Neural cell (in vitro differentiated cells): ENCODE measurements around the gene BHMT2. TPM values are rescaled to one million over a fixed set of nuclear protein-coding genes. Genes with fewer than 3 reads are reported as not detected.

Experiments
- H2AFZ ChIP-seq: fragments of 200-600, 300-800 bp; sonication (generic), shearing (Covaris generic); 2 replicates; pipeline ENCODE4 v1.6.0; 2014; ENCODE audit warnings: low read depth, mild to moderate bottlenecking, antibody characterized with exemption, low read length, moderate library complexity
- H3F3A ChIP-seq: fragments of 200-600 bp; shearing (Covaris generic); 2 replicates; pipeline ENCODE4 v1.6.1; 2016; ENCODE audit warnings: mild to moderate bottlenecking, moderate library complexity, mixed read lengths, antibody characterized with exemption, low read length; ENCODE audit not compliant: insufficient read depth, poor library complexity, severe bottlenecking
- H3K27ac ChIP-seq: fragments of 200-600, 300-800 bp; sonication (generic), shearing (Covaris generic); 2 replicates; pipeline ENCODE4 v1.5.1; 2014; ENCODE audit warnings: mild to moderate bottlenecking, low read length, moderate library complexity
- H3K27me3 ChIP-seq: fragments of 300-800, 200-600 bp; sonication (generic), shearing (Covaris generic); 2 replicates; pipeline ENCODE4 v1.6.0; 2014; ENCODE audit warnings: mild to moderate bottlenecking, low read depth, low read length, moderate library complexity; ENCODE audit not compliant: insufficient read depth
- H3K36me3 ChIP-seq: fragments of 300-800, 200-600 bp; sonication (generic), shearing (Covaris generic); 2 replicates; pipeline ENCODE4 v1.5.1; 2014; ENCODE audit warnings: mild to moderate bottlenecking, antibody characterized with exemption, low read length, moderate library complexity; ENCODE audit not compliant: insufficient read depth
- H3K4me2 ChIP-seq: fragments of 300-800, 200-600 bp; sonication (generic), shearing (Covaris generic); 2 replicates; pipeline ENCODE4 v1.6.0; 2014; ENCODE audit warnings: mild to moderate bottlenecking, low read length
- H3K4me3 ChIP-seq: fragments of 300-800, 200-600 bp; sonication (generic), shearing (Covaris generic); 2 replicates; pipeline ENCODE4 v1.5.1; 2014; ENCODE audit warnings: mild to moderate bottlenecking, low read length, moderate library complexity
- H3K79me2 ChIP-seq: fragments of 200-600 bp; shearing (Covaris generic); replicated peaks from 2 replicates; pipeline ENCODE4 v1.6.0; 2014; ENCODE audit warnings: mild to moderate bottlenecking, low read length, moderate library complexity; ENCODE audit not compliant: insufficient read depth
- H3K9ac ChIP-seq: fragments of 300-800, 200-600 bp; sonication (generic), shearing (Covaris generic); 2 replicates; pipeline ENCODE4 v1.6.1; 2016; ENCODE audit warnings: mild to moderate bottlenecking, low read length, mixed read lengths
- H3K9me2 ChIP-seq: fragments of 200-600 bp; shearing (Covaris generic); 2 replicates; pipeline ENCODE4 v1.6.1; 2016; ENCODE audit warnings: mild to moderate bottlenecking, low read length, mixed read lengths; ENCODE audit not compliant: insufficient read depth
- H3K9me3 ChIP-seq: fragments of 200-600, 300-800 bp; sonication (generic), shearing (Covaris generic); 2 replicates; pipeline ENCODE4 v1.6.1; 2016; ENCODE audit warnings: mild to moderate bottlenecking, mixed run types, low read length, moderate library complexity, mixed read lengths
- H4K20me1 ChIP-seq: fragments of 200-600 bp; shearing (Covaris generic); 2 replicates; pipeline ENCODE4 v1.6.1; 2016; ENCODE audit warnings: mild to moderate bottlenecking, mixed run types; ENCODE audit not compliant: insufficient read depth
- EZH2 ChIP-seq: fragments of 200-600, 300-800 bp; shearing (Covaris generic), sonication (generic); IDR thresholded peaks from 2 replicates; pipeline ENCODE4 v1.6.1; 2014; ENCODE audit warnings: antibody characterized with exemption, low read length, borderline replicate concordance, mild to moderate bottlenecking; ENCODE audit not compliant: insufficient read depth, poor library complexity, severe bottlenecking
- MXI1 ChIP-seq: fragments of 450-650 bp; conservative IDR thresholded peaks from 2 replicates; pipeline ENCODE4 v1.6.1; 2014; ENCODE audit warnings: antibody characterized with exemption, mild to moderate bottlenecking; ENCODE audit not compliant: poor library complexity, severe bottlenecking
- POLR2AphosphoS5 ChIP-seq: IDR thresholded peaks from 2 replicates; pipeline ENCODE4 v1.6.1; 2012
- RAD21 ChIP-seq: fragments of 450-650 bp; conservative IDR thresholded peaks from 2 replicates; pipeline ENCODE4 v1.6.1; 2014; ENCODE audit warnings: antibody characterized with exemption, mild to moderate bottlenecking, moderate library complexity
- REST ChIP-seq: IDR thresholded peaks from 2 replicates; pipeline ENCODE4 v1.6.1; 2012; ENCODE audit warnings: borderline replicate concordance
- SMC3 ChIP-seq: fragments of 450-650 bp; conservative IDR thresholded peaks from 2 replicates; pipeline ENCODE4 v1.6.1; 2014; ENCODE audit warnings: antibody characterized with exemption, mild to moderate bottlenecking, moderate library complexity; ENCODE audit not compliant: poor library complexity
- TAF1 ChIP-seq: IDR thresholded peaks from 2 replicates; pipeline ENCODE4 v1.6.1; 2012; ENCODE audit warnings: low read depth
- polyA plus RNA-seq: library from polyadenylated mRNA; depleted of rRNA; stranded (reverse); fragments of >200 nt; gene quantifications from 2 replicates; pipeline ENCODE4 v1.2.3, GENCODE V29; 2014
- TF ChIP-seq, protein P1 (sequence below): fragments of 450-650 bp; IDR thresholded peaks from 2 replicates; pipeline ENCODE4 v1.5.1; 2014; ENCODE audit warnings: antibody characterized with exemption, mild to moderate bottlenecking, moderate library complexity; ENCODE audit not compliant: poor library complexity, severe bottlenecking

Gene BHMT2
- polyA plus RNA-seq, 1 donor from 2014 or later, result not detected

DNA sequence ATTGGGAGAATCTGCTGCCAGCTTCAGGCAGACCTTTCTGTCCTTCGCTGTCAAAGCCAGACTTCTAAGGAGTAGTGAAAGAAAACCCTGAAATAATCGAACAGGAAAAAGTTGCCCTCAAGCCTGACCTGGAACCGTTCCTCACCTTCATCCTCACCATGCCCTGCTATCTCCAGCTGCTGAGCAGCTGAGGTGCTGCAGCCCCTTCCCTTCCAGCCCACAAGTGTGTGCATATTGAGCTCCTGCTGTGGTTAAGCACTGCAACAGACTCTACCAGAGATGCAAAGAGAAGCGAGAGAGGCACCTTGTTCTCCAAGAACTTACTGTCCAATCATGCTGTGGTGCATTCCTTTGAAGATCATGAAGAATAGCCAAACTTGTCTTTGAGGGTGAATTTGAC, 18.9 kb downstream of the BHMT2 start:
- Histone ChIP-seq H3K4me3 (no peak overlapping the region), H3F3A (no peaks in the 10 kb centered on the region), H3K4me2 (no peak overlapping the region), H3K79me2 (no peaks in the 10 kb centered on the region), H2AFZ (no peak overlapping the region), H3K27ac (no peak overlapping the region), H3K9me2 (no peaks in the 10 kb centered on the region), H3K36me3 (no peaks in the 10 kb centered on the region), H3K9ac (no peak overlapping the region), H3K27me3 (no peaks in the 10 kb centered on the region), H3K9me3 (no peaks in the 10 kb centered on the region), H4K20me1 (no peaks in the 10 kb centered on the region)
- TF ChIP-seq, protein P1, sequence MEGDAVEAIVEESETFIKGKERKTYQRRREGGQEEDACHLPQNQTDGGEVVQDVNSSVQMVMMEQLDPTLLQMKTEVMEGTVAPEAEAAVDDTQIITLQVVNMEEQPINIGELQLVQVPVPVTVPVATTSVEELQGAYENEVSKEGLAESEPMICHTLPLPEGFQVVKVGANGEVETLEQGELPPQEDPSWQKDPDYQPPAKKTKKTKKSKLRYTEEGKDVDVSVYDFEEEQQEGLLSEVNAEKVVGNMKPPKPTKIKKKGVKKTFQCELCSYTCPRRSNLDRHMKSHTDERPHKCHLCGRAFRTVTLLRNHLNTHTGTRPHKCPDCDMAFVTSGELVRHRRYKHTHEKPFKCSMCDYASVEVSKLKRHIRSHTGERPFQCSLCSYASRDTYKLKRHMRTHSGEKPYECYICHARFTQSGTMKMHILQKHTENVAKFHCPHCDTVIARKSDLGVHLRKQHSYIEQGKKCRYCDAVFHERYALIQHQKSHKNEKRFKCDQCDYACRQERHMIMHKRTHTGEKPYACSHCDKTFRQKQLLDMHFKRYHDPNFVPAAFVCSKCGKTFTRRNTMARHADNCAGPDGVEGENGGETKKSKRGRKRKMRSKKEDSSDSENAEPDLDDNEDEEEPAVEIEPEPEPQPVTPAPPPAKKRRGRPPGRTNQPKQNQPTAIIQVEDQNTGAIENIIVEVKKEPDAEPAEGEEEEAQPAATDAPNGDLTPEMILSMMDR, result no peak

GRCh38 chr5:79091064-79091463, 21.5 kb downstream of the BHMT2 start:
- no peaks in the 10 kb centered on the region for H3K9me2 ChIP-seq
- TF ChIP-seq EZH2 (no peak), TAF1 (no peak), RAD21 (no peak), MXI1 (no peak)

GRCh38 chr5:79093762-79094161, 24.2 kb downstream of the BHMT2 start:
- Histone ChIP-seq H2AFZ (no peak overlapping the region), H3K36me3 (no peaks in the 10 kb centered on the region), H3K27me3 (no peaks in the 10 kb centered on the region), H3K9ac (no peak overlapping the region), H4K20me1 (no peaks in the 10 kb centered on the region), H3K27ac (no peak overlapping the region), H3K4me3 (no peak overlapping the region), H3K79me2 (no peaks in the 10 kb centered on the region), H3K9me3 (no peaks in the 10 kb centered on the region), H3K4me2 (no peak overlapping the region), H3K9me2 (no peaks in the 10 kb centered on the region), H3F3A (no peaks in the 10 kb centered on the region)
- no peak for TF ChIP-seq REST
- TF ChIP-seq SMC3, result no peak
- TF ChIP-seq MXI1, result no peak
- no peak for TF ChIP-seq POLR2AphosphoS5
- no peak for TF ChIP-seq EZH2
- no peak for TF ChIP-seq RAD21
- TF ChIP-seq, protein P1, result no peak

More at GRCh38 chr5:79091064-79091463, 21.5 kb downstream of the BHMT2 start:
- H3K9ac ChIP-seq, result no peak overlapping the region
- no peaks in the 10 kb centered on the region for H3K79me2 ChIP-seq
- H3K27me3 ChIP-seq, result no peaks in the 10 kb centered on the region
- H4K20me1 ChIP-seq, result no peaks in the 10 kb centered on the region
- H2AFZ ChIP-seq, result no peak overlapping the region
- H3F3A ChIP-seq, result no peaks in the 10 kb centered on the region
- H3K9me3 ChIP-seq, result no peaks in the 10 kb centered on the region
- no peaks in the 10 kb centered on the region for H3K36me3 ChIP-seq
- H3K27ac ChIP-seq, result no peak overlapping the region
- H3K4me3 ChIP-seq, result no peak overlapping the region
- H3K4me2 ChIP-seq, result no peak overlapping the region
